Endothelial cell of umbilical vein (primary cell): Measurements from ENCODE around the gene ADIRF. TPM values are rescaled to one million over a fixed set of nuclear protein-coding genes. Genes with fewer than 3 reads are reported as not detected.

ENCODE experiments used
- BruUV-seq: library from RNA; stranded (reverse); fragments of 400-500 nt; replicated peaks from 2 replicates; lab custom pipeline; 2021; lab: Mats Ljungman, UMichigan
- CTCF ChIA-PET: fragments of 300-600, 350-600 bp; sonication (Branson Sonifier 250); formaldehyde crosslinking; loops from one replicate; lab custom pipeline; 2021; ENCODE audit warnings: antibody characterized with exemption, inconsistent platforms; lab: Charles Lee
- POLR2A ChIA-PET: fragments of 300-600, 350-600 bp; sonication (Branson Sonifier 250); formaldehyde crosslinking; loops from one replicate; lab custom pipeline; 2021; ENCODE audit warnings: antibody characterized with exemption, inconsistent platforms; lab: Charles Lee
- DNase-seq: peaks from one replicate; pipeline ENCODE4 v3.0.0-alpha.2; 2011; ENCODE audit warnings: low read depth, low spot score
- FAIRE-seq: peaks from 2 replicates; lab custom pipeline; 2011; peaks lifted over from hg19 to GRCh38; lab: Jason Lieb, UNC
- H2AFZ ChIP-seq: 2 replicates; pipeline ENCODE4 v1.6.0; 2012; ENCODE audit warnings: low read depth, low read length, control low read depth, inconsistent platforms
- H3K27ac ChIP-seq: 2 replicates; pipeline ENCODE4 v1.5.1; 2011; ENCODE audit warnings: low read depth, mild to moderate bottlenecking, control low read depth, low read length, moderate library complexity; ENCODE audit not compliant: insufficient read depth
- H3K27me3 ChIP-seq, 2 experiments: 2 replicates each; pipeline versions ENCODE4 v1.6.0 to v1.6.1; 2011; ENCODE audit warnings: low read length in 2 of 2, mixed read lengths in 1 of 2; ENCODE audit not compliant: control insufficient read depth in 2 of 2, insufficient read depth in 2 of 2
- H3K36me3 ChIP-seq, 2 experiments: 2 replicates in 1 of 2; 3 replicates in 1 of 2; pipeline ENCODE4 v1.5.1; 2011; ENCODE audit warnings: low read length in 2 of 2, mild to moderate bottlenecking in 1 of 2, moderate library complexity in 1 of 2; ENCODE audit not compliant: control insufficient read depth in 2 of 2, insufficient read depth in 2 of 2; ENCODE audit errors: extremely low read depth in 1 of 2
- H3K4me1 ChIP-seq: 3 replicates; pipeline ENCODE4 v1.5.1; 2011; ENCODE audit warnings: mild to moderate bottlenecking, low read length; ENCODE audit not compliant: control insufficient read depth, insufficient read depth; ENCODE audit errors: extremely low read depth
- H3K4me2 ChIP-seq: 2 replicates; pipeline ENCODE4 v1.6.1; 2011; ENCODE audit warnings: low read length, control low read depth, mixed read lengths; ENCODE audit not compliant: insufficient read depth
- H3K4me3 ChIP-seq, 3 experiments: fragments of 200-600 bp in 1 of 3; sonication (generic), shearing (Covaris generic) in 1 of 3; replicated peaks in 1 of 3; 2 replicates each; pipeline ENCODE4 v1.5.1; 2011 to 2016; ENCODE audit warnings: control low read depth in 3 of 3, low read length in 3 of 3, mild to moderate bottlenecking in 2 of 3, inconsistent platforms in 1 of 3, low read depth in 1 of 3, moderate library complexity in 1 of 3; ENCODE audit not compliant: insufficient read depth in 1 of 3
- H3K79me2 ChIP-seq: 2 replicates; pipeline ENCODE4 v1.6.0; 2012; ENCODE audit warnings: low read length, inconsistent platforms; ENCODE audit not compliant: control insufficient read depth, insufficient read depth
- H3K9ac ChIP-seq: replicated peaks from 2 replicates; pipeline ENCODE3; 2011; ENCODE audit warnings: low read length, control low read depth; ENCODE audit not compliant: insufficient read depth; ENCODE audit errors: extremely low read depth
- H3K9me1 ChIP-seq: replicated peaks from 3 replicates; pipeline ENCODE4 v1.6.0; 2011; ENCODE audit warnings: mild to moderate bottlenecking, low read length; ENCODE audit not compliant: control insufficient read depth, insufficient read depth; ENCODE audit errors: extremely low read depth
- H3K9me3 ChIP-seq: replicated peaks from 2 replicates; pipeline ENCODE4 v1.5.1; 2012; ENCODE audit warnings: low read length, inconsistent platforms; ENCODE audit not compliant: control insufficient read depth, insufficient read depth
- H4K20me1 ChIP-seq: replicated peaks from 2 replicates; pipeline ENCODE3; 2011; ENCODE audit warnings: mild to moderate bottlenecking, low read length; ENCODE audit not compliant: control insufficient read depth, insufficient read depth; ENCODE audit errors: extremely low read depth
- EZH2 ChIP-seq: IDR thresholded peaks from 2 replicates; pipeline ENCODE4 v1.6.1; 2012; ENCODE audit warnings: borderline replicate concordance, low read depth, mild to moderate bottlenecking, moderate library complexity, low read length, inconsistent platforms; ENCODE audit not compliant: severe bottlenecking
- MYC ChIP-seq: IDR thresholded peaks from one replicate; pipeline ENCODE4 v1.6.1; 2011; ENCODE audit warnings: mild to moderate bottlenecking, low read depth, low read length
- dilution Hi-C: fragments of 300-500 bp; cut with MboI; formaldehyde crosslinking; loops from one replicate; pipeline ENCODE4 v1.15.0; 2019; ENCODE audit warnings: low sequenced_read_pairs; ENCODE audit not compliant: extremely low pct_ligation_motif_present
- intact Hi-C: fragments of 100-400 bp; cut with micrococcal nuclease; formaldehyde crosslinking; loops from one replicate; pipeline ENCODE4 v1.10.0; 2022
- polyA plus RNA-seq, 4 experiments: library from polyadenylated mRNA; depleted of rRNA in 3 of 4; stranded (reverse) in 3 of 4; unstranded in 1 of 4; fragments of >200 nt; gene quantifications; 2 replicates each; pipeline versions ENCODE4 v1.2.1 to v1.2.3, GENCODE V29; 2011 to 2012; ENCODE audit warnings: missing spikeins in 1 of 4
- total RNA-seq: library from RNA; stranded (reverse); gene quantifications from 2 replicates; pipeline ENCODE4 v1.2.3, GENCODE V29; 2021

ADIRF gene
- total and polyA plus RNA-seq, 2 donors (not counting 3 experiments of a cell fraction or from before 2014, with no cell fraction given) = 3.7 to 4.4 TPM

DNA sequence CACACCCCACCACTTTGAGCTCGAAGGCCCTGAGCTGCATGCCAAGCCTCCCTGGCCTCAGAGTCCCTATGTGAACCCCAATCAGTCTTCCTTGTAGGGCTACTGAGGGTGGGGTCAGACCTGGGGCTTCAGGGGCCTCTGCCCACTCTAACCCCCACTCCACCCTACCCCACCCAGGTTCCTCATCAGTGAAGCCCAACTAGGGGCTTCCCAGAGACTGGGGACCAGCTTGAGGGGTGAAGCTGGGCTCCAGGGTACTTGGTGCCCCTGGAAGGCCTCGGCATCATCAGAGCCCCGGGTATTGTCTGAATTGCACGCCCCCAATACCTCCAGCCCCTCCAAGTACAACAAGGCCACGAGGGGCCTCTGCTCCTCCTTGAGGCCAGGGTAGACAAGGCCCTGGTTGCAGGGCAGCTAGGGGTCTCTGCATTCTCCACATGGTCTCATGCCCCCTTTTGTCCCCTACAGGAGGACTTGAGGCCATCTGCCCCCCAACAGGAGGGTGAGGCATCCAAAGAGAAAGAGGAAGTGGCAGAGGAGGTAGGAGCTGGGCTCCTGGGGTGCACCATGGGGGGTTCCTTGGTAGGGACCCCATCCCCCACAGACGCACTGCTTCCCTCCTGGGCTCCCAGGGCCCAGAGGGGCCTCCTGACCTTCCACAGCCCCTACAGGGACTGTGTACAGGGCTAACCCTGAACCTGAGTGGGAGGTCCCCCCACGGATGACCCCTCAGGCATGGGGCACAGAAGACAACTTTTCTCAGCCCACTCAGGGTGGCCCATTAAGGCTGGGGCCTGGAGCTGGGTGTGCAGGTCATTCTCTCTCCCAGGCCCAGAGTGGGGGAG lies 5.9 kb upstream of the ADIRF start:
- Histone ChIP-seq H2AFZ (no peak overlapping the region), H3K4me1 (peaks cover 43% of the 10 kb centered on the region), H3K9me3 (no peaks in the 10 kb centered on the region), H3K4me3 (no peak overlapping the region), H3K36me3 (no peaks in the 10 kb centered on the region), H3K27me3 (no peaks in the 10 kb centered on the region), H3K79me2 (peaks cover 7% of the 10 kb centered on the region), H3K4me2 (no peak overlapping the region), H4K20me1 (no peaks in the 10 kb centered on the region), H3K9me1 (no peaks in the 10 kb centered on the region), H3K27ac (no peak overlapping the region), H3K9ac (no peak overlapping the region)
- DNase-seq (no peak), FAIRE-seq (no peak)
- ChIA-PET CTCF (interaction anchor here (8.5 kb wide), 1 partner anchor 20 kb away, joined by 189 read pairs; no protein-coding TSS in a partner anchor), POLR2A (no interaction called here)
- no peak for TF ChIP-seq MYC
- intact Hi-C loops (no loop called here), dilution Hi-C loops (no loop called here)
- BruUV-seq = no TSS peak

- POLR2A ChIA-PET = no interaction called here
- Histone ChIP-seq H3K27me3 (no peaks in the 10 kb centered on the region), H4K20me1 (no peaks in the 10 kb centered on the region), H2AFZ (no peak overlapping the region), H3K9me3 (no peaks in the 10 kb centered on the region), H3K36me3 (no peaks in the 10 kb centered on the region), H3K9ac (no peak overlapping the region), H3K79me2 (peaks cover 3% of the 10 kb centered on the region), H3K4me1 (peaks cover 43% of the 10 kb centered on the region), H3K9me1 (no peaks in the 10 kb centered on the region), H3K4me3 (no peak overlapping the region), H3K27ac (no peak overlapping the region), H3K4me2 (no peak overlapping the region)
- CTCF ChIA-PET = interaction anchor here (8.5 kb wide), 1 partner anchor 21 kb away, joined by 189 read pairs; no protein-coding TSS in a partner anchor
- FAIRE-seq (no peak), DNase-seq (no peak)
- intact Hi-C loops (no loop called here), dilution Hi-C loops (no loop called here)
- no peak for TF ChIP-seq EZH2
- TF ChIP-seq MYC = no peak
- BruUV-seq = no TSS peak
Measured at GRCh38 chr10:86962981-86963310, 5.3 kb upstream of the ADIRF start.
